WTC11 (cell line): ENCODE results near the gene KCNH6.

ENCODE experiments used
- ATF1 ChIP-seq: sonication (generic); formaldehyde crosslinking; IDR thresholded peaks from 2 replicates; pipeline ENCODE4 v1.8.1; 2023; ENCODE audit warnings: mild to moderate bottlenecking, moderate library complexity, missing genetic modification reagents
- CREB1 ChIP-seq: sonication (generic); formaldehyde crosslinking; IDR thresholded peaks from 2 replicates; pipeline ENCODE4 v1.8.0; 2023; ENCODE audit warnings: mild to moderate bottlenecking, missing genetic modification reagents
- CTCF ChIP-seq: fragments of 200-600 bp; IDR thresholded peaks from 2 replicates; pipeline ENCODE4 v1.8.0; 2022; ENCODE audit warnings: antibody characterized with exemption
- EMX1 ChIP-seq: fragments of 250-450 bp; sonication (Bioruptor Pico); IDR thresholded peaks from 2 replicates; pipeline ENCODE4 v1.8.0; 2021; ENCODE audit warnings: mild to moderate bottlenecking
- ESRRA ChIP-seq: sonication (generic); formaldehyde crosslinking; IDR thresholded peaks from 2 replicates; pipeline ENCODE4 v1.8.1; 2022; ENCODE audit warnings: mild to moderate bottlenecking, missing genetic modification reagents, borderline replicate concordance
- NR2C2 ChIP-seq: sonication (generic); formaldehyde crosslinking; IDR thresholded peaks from 2 replicates; pipeline ENCODE4 v1.8.0; 2022; ENCODE audit warnings: mild to moderate bottlenecking, missing genetic modification reagents
- NR3C1 ChIP-seq: sonication (generic); formaldehyde crosslinking; conservative IDR thresholded peaks from 2 replicates; pipeline ENCODE4 v1.8.1; 2023; ENCODE audit warnings: low read depth, mild to moderate bottlenecking, missing genetic modification reagents
- PRDM15 ChIP-seq: sonication (generic); formaldehyde crosslinking; IDR thresholded peaks from 2 replicates; pipeline ENCODE4 v1.8.0; 2022; ENCODE audit warnings: missing genetic modification reagents
- SMAD3 ChIP-seq: sonication (generic); formaldehyde crosslinking; IDR thresholded peaks from 2 replicates; pipeline ENCODE4 v1.8.0; 2022; ENCODE audit warnings: missing genetic modification reagents, mild to moderate bottlenecking, borderline replicate concordance
- USF2 ChIP-seq: sonication (generic); formaldehyde crosslinking; IDR thresholded peaks from 2 replicates; pipeline ENCODE4 v1.8.1; 2023; ENCODE audit warnings: mild to moderate bottlenecking, missing genetic modification reagents, moderate library complexity
- ZNF512 ChIP-seq: sonication (generic); formaldehyde crosslinking; IDR thresholded peaks from 2 replicates; pipeline ENCODE4 v1.8.1; 2022; ENCODE audit warnings: missing genetic modification reagents, borderline replicate concordance
- TF ChIP-seq, protein P1 (sequence below): sonication (generic); formaldehyde crosslinking; IDR thresholded peaks from 2 replicates; pipeline ENCODE4 v1.8.1; 2022; ENCODE audit warnings: mild to moderate bottlenecking, moderate library complexity, missing genetic modification reagents
- TF ChIP-seq, protein P2 (sequence below): sonication (generic); formaldehyde crosslinking; IDR thresholded peaks from 2 replicates; pipeline ENCODE4 v1.8.1; 2023; ENCODE audit warnings: mild to moderate bottlenecking, missing genetic modification reagents, moderate library complexity

- TF ChIP-seq, protein P1, sequence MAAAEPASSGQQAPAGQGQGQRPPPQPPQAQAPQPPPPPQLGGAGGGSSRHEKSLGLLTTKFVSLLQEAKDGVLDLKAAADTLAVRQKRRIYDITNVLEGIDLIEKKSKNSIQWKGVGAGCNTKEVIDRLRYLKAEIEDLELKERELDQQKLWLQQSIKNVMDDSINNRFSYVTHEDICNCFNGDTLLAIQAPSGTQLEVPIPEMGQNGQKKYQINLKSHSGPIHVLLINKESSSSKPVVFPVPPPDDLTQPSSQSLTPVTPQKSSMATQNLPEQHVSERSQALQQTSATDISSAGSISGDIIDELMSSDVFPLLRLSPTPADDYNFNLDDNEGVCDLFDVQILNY (CRISPR knock-in tag) = no peak
- TF ChIP-seq SMAD3 (CRISPR knock-in tag) = no peak
- no peak for TF ChIP-seq NR3C1 (CRISPR knock-in tag)
- TF ChIP-seq EMX1 (CRISPR knock-in tag) = no peak
- TF ChIP-seq CTCF = no peak
- TF ChIP-seq ATF1 (CRISPR knock-in tag) = no peak
- no peak for TF ChIP-seq USF2
- no peak for TF ChIP-seq NR2C2 (CRISPR knock-in tag)
- no peak for TF ChIP-seq CREB1 (CRISPR knock-in tag)
- no peak for TF ChIP-seq PRDM15 (CRISPR knock-in tag)
- no peak for TF ChIP-seq ESRRA (CRISPR knock-in tag)
- TF ChIP-seq, protein P2, sequence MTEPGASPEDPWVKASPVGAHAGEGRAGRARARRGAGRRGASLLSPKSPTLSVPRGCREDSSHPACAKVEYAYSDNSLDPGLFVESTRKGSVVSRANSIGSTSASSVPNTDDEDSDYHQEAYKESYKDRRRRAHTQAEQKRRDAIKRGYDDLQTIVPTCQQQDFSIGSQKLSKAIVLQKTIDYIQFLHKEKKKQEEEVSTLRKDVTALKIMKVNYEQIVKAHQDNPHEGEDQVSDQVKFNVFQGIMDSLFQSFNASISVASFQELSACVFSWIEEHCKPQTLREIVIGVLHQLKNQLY (CRISPR knock-in tag) = no peak
- no peak for TF ChIP-seq ZNF512 (CRISPR knock-in tag)
Measured at GRCh38 chr17:63552211-63552610, 29.1 kb downstream of the KCNH6 start.
